Esophagus squamous epithelium (tissue), 5 donors: ENCODE measurements around the gene SMAD7. TPM values are rescaled to one million over a fixed set of nuclear protein-coding genes. Genes with fewer than 3 reads are reported as not detected.
A peak's percentile ranks its signal among the peaks of the same experiment; 100 is the strongest.

ENCODE experiments used
- DNase-seq: peaks from one replicate; lab custom pipeline; 2025; lab: John Stamatoyannopoulos, UW
- H3K27ac ChIP-seq, 4 donors: fragments of 200-600 bp; sonication (generic); one replicate each; pipeline ENCODE4 v1.5.1; 2016 to 2019; ENCODE audit warnings: mild to moderate bottlenecking in 1 of 4
- H3K27me3 ChIP-seq, 4 donors: fragments of 200-600 bp; sonication (generic); 1 replicate in 3 of 4; 2 replicates in 1 of 4; pipeline versions ENCODE4 v1.5.1 to v1.6.0; 2017 to 2021; ENCODE audit warnings: antibody characterized with exemption in 1 of 4
- H3K36me3 ChIP-seq, 3 donors: fragments of 200-600 bp; sonication (generic); one replicate each; pipeline ENCODE4 v1.5.1; 2016 to 2019
- H3K4me1 ChIP-seq, 3 donors: fragments of 200-600 bp; sonication (generic); one replicate each; pipeline ENCODE4 v1.5.1; 2017 to 2019
- H3K4me3 ChIP-seq, 4 donors: fragments of 200-600 bp; sonication (generic); 1 replicate in 3 of 4; 2 replicates in 1 of 4; pipeline ENCODE4 v1.5.1; 2016 to 2019; ENCODE audit warnings: mild to moderate bottlenecking in 2 of 4, moderate library complexity in 1 of 4
- H3K9me3 ChIP-seq, 3 donors: fragments of 200-600 bp; sonication (generic); one replicate each; pipeline ENCODE4 v1.5.1; 2016 to 2019
- CTCF ChIP-seq, 6 experiments: fragments of 450-650 bp in 4 of 6; fragments of 200-600 bp in 2 of 6; sonication (generic) in 2 of 6; IDR thresholded peaks; one replicate each; pipeline ENCODE4 v1.5.1; 2016 to 2019; ENCODE audit warnings: antibody characterized with exemption in 6 of 6, mild to moderate bottlenecking in 4 of 6, moderate library complexity in 4 of 6
- POLR2A ChIP-seq, 4 donors: fragments of 450-650 bp; IDR thresholded peaks; one replicate each; pipeline ENCODE4 v1.6.1; 2017; ENCODE audit warnings: antibody characterized with exemption in 4 of 4, mild to moderate bottlenecking in 4 of 4, moderate library complexity in 3 of 4
- WGBS, 2 donors: methylation state at CpG; one replicate each; pipeline ENCODE4 v1.1.5; 2018; 5-methylcytosine and 5-hydroxymethylcytosine counted together
- intact Hi-C: fragments of 100-400 bp; cut with DNase I; formaldehyde crosslinking; loops from one replicate; pipeline ENCODE4 v1.15.0; 2022
- total RNA-seq, 4 donors: library from RNA; depleted of rRNA; stranded (reverse); fragments of >200 nt; gene quantifications; one replicate each; pipeline ENCODE4 v1.1.0, GENCODE V29; 2016
- donor health status: DM: yes; HTN: yes; CAD: no.

SMAD7 gene
- total RNA-seq, 4 donors from 2014 or later, result 4.2 to 26.5 (median 9.0) TPM

GRCh38 chr18:48930926-48931325 lies 19.8 kb downstream of the SMAD7 start:
- no peaks in the 10 kb centered on the region for H3K36me3 ChIP-seq
- no peak for DNase-seq
- H3K27ac ChIP-seq, result peak overlapping the region in 2 of 4 donors; percentile 59 to 76
- H3K9me3 ChIP-seq, result no peaks in the 10 kb centered on the region
- intact Hi-C loops, result no loop called here
- H3K27me3 ChIP-seq, result no peaks in the 10 kb centered on the region
- H3K4me3 ChIP-seq, result no peak overlapping the region
- WGBS, 2 donors, result 60 to 76% methylated on average over 3 of the region's 3 CpGs
- TF ChIP-seq POLR2A (IDR thresholded peaks at IDR 0.05) (no peak), CTCF (IDR thresholded peaks at IDR 0.05) (no peak)
- peaks cover 57 to 100% (median 78%) of the 10 kb centered on the region in 3 donors for H3K4me1 ChIP-seq

GRCh38 chr18:48929941-48930713 lies 20.6 kb downstream of the SMAD7 start:
- no peak for TF ChIP-seq CTCF (IDR thresholded peaks at IDR 0.05)
- TF ChIP-seq POLR2A (IDR thresholded peaks at IDR 0.05), result no peak
- no peak overlapping the region for H3K4me3 ChIP-seq
- no peaks in the 10 kb centered on the region for H3K36me3 ChIP-seq
- H3K4me1 ChIP-seq, result peaks cover 54 to 99% (median 75%) of the 10 kb centered on the region in 3 donors
- WGBS, 2 donors, result 69 to 76% methylated on average over 11 to 13 of the region's 20 CpGs
- intact Hi-C loops, result no loop called here
- no peak for DNase-seq
- H3K27ac ChIP-seq, result peak overlapping the region; percentile 20 to 77 (median 68)
- no peaks in the 10 kb centered on the region for H3K27me3 ChIP-seq
- no peaks in the 10 kb centered on the region for H3K9me3 ChIP-seq

- 7 to 23% methylated on average over 2 of the region's 2 CpGs for WGBS, 2 donors
- no peaks in the 10 kb centered on the region for H3K36me3 ChIP-seq
- no peak for DNase-seq
- H3K4me1 ChIP-seq, result peaks cover 51 to 99% (median 76%) of the 10 kb centered on the region in 3 donors
- intact Hi-C loops, result no loop called here
- H3K27me3 ChIP-seq, result no peaks in the 10 kb centered on the region
- peak overlapping the region in 3 of 4 donors; percentile 59 to 77 (median 76) for H3K27ac ChIP-seq
- peak overlapping the region in 1 of 4 donors; percentile 21 for H3K4me3 ChIP-seq
- no peaks in the 10 kb centered on the region for H3K9me3 ChIP-seq
- TF ChIP-seq POLR2A (IDR thresholded peaks at IDR 0.05) (no peak), CTCF (IDR thresholded peaks at IDR 0.05) (no peak)
Observed at GRCh38 chr18:48929212-48929612, 21.6 kb downstream of the SMAD7 start.

GRCh38 chr18:48928787-48929186 lies 22.0 kb downstream of the SMAD7 start:
- 8 to 35% methylated on average over 8 to 9 of the region's 9 CpGs for WGBS, 2 donors

More at GRCh38 chr18:48928787-48929186, 22.0 kb downstream of the SMAD7 start:
- Histone ChIP-seq H3K4me1 (peaks cover 50 to 99% (median 76%) of the 10 kb centered on the region in 3 donors), H3K27ac (peak overlapping the region; percentile 35 to 77 (median 68)), H3K9me3 (no peaks in the 10 kb centered on the region), H3K36me3 (no peaks in the 10 kb centered on the region), H3K27me3 (no peaks in the 10 kb centered on the region), H3K4me3 (peak overlapping the region in 1 of 4 donors; percentile 21)
- intact Hi-C loops, result no loop called here
- peak; percentile 40 for DNase-seq
- no peak for TF ChIP-seq CTCF (IDR thresholded peaks at IDR 0.05)
- peak in 1 of 4 donors; percentile 52 for TF ChIP-seq POLR2A (IDR thresholded peaks at IDR 0.05)
